ENCODE measurements around the gene SPOCK3. TPM values are rescaled to one million over a fixed set of nuclear protein-coding genes. Genes with fewer than 3 reads are reported as not detected.

SPOCK3 gene
- total and polyA plus RNA-seq, 2 experiments from 2014 or later = 1.6 to 4.1 TPM

DNA sequence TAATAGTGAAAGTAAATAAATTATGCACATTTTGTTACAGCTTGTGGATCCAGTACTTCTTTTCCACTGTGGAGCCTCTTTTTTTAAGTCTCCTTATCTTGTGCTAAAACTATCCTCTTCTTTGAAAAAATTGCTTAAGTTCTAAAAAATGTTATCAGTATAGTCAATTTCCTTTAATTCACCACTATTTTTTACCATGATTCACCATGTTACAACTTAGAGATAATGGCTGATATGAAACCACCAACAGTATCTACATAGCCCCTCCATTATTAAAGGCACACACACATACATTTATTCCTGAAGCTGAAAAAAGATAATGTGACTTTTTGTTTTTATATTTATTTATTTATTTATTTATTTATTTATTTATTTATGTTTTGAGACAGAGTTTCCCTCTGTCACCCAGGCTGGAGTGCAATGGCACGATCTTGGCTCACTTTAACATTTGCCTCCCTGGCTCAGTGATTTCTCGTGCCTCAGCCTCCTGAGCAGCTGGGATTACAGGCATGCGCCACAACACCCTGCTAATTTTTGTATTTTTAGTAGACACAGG is 243.2 kb downstream of the SPOCK3 start:
- Histone ChIP-seq H3F3A (replicated peaks; ENCODE audit: low read depth) (no peaks in the 10 kb centered on the region), H3K79me2 (replicated peaks; ENCODE audit: insufficient read depth) (no peaks in the 10 kb centered on the region), H3K27ac (ENCODE audit: low read depth) (no peak overlapping the region), H4K20me1 (replicated peaks; ENCODE audit: insufficient read depth) (no peaks in the 10 kb centered on the region), H3K27me3 (ENCODE audit: insufficient read depth) (no peaks in the 10 kb centered on the region), H3K36me3 (ENCODE audit: insufficient read depth) (no peaks in the 10 kb centered on the region), H3K4me2 (no peak overlapping the region), H3K4me3 (no peak overlapping the region), H3K4me1 (ENCODE audit: insufficient read depth) (no peaks in the 10 kb centered on the region), H3K9me2 (ENCODE audit: insufficient read depth) (no peaks in the 10 kb centered on the region), H2AFZ (no peak overlapping the region)
- no peaks in the 10 kb centered on the region for H3K27me3 Mint-ChIP-seq (ENCODE audit: insufficient read depth, low read depth, poor library complexity)
- ATAC-seq (no peak), DNase-seq (ENCODE audit: low spot score) (no peak)
- H3K4me3 Mint-ChIP-seq = no peak overlapping the region
- H3K36me3 Mint-ChIP-seq (ENCODE audit: low read depth) = no peaks in the 10 kb centered on the region
- H3K4me1 Mint-ChIP-seq = no peaks in the 10 kb centered on the region
- no peak overlapping the region for H3K27ac Mint-ChIP-seq
- TF ChIP-seq, protein P1, sequence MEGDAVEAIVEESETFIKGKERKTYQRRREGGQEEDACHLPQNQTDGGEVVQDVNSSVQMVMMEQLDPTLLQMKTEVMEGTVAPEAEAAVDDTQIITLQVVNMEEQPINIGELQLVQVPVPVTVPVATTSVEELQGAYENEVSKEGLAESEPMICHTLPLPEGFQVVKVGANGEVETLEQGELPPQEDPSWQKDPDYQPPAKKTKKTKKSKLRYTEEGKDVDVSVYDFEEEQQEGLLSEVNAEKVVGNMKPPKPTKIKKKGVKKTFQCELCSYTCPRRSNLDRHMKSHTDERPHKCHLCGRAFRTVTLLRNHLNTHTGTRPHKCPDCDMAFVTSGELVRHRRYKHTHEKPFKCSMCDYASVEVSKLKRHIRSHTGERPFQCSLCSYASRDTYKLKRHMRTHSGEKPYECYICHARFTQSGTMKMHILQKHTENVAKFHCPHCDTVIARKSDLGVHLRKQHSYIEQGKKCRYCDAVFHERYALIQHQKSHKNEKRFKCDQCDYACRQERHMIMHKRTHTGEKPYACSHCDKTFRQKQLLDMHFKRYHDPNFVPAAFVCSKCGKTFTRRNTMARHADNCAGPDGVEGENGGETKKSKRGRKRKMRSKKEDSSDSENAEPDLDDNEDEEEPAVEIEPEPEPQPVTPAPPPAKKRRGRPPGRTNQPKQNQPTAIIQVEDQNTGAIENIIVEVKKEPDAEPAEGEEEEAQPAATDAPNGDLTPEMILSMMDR (conservative IDR thresholded peaks at IDR 0.05; ENCODE audit: low read depth in 2 of 2) = no peak
- TF ChIP-seq NANOG (IDR thresholded peaks at IDR 0.05; ENCODE audit: borderline replicate concordance) (no peak), REST (IDR thresholded peaks at IDR 0.05; ENCODE audit: unreplicated experiment) (no peak), ZNF462 (CRISPR knock-in tag; IDR thresholded peaks at IDR 0.05) (no peak), STAT1 (IDR thresholded peaks at IDR 0.05; ENCODE audit: unreplicated experiment) (no peak), ZNF331 (CRISPR knock-in tag; IDR thresholded peaks at IDR 0.05; ENCODE audit: low read depth) (no peak), EZH2 (IDR thresholded peaks at IDR 0.05; ENCODE audit: low read depth, unreplicated experiment) (no peak), ZNF114 (CRISPR knock-in tag; IDR thresholded peaks at IDR 0.05) (no peak), POLR2AphosphoS5 (IDR thresholded peaks at IDR 0.05; ENCODE audit: low read depth) (no peak), ETS1 (IDR thresholded peaks at IDR 0.05) (no peak), EZH2phosphoT487 (IDR thresholded peaks at IDR 0.05; ENCODE audit: unreplicated experiment) (no peak), JUNB (IDR thresholded peaks at IDR 0.05; ENCODE audit: unreplicated experiment) (no peak), CREB1 (CRISPR knock-in tag; IDR thresholded peaks at IDR 0.05; ENCODE audit: low read depth) (no peak)
- H3K9me3 Mint-ChIP-seq = no peaks in the 10 kb centered on the region

Measured in GM23338 (cell line).